ENCODE results near the gene LRRFIP1.

The LRRFIP1 gene

GRCh38 chr2:237701859-237702390 is 74.5 kb downstream of the LRRFIP1 start:
- Mint-ChIP-seq H3K4me1 (peaks cover 75% of the 10 kb centered on the region), H3K4me3 (peak overlapping the region; percentile 23), H3K27me3 (ENCODE audit: low read depth, poor library complexity) (peaks cover 5% of the 10 kb centered on the region), H3K9me3 (no peaks in the 10 kb centered on the region), H3K27ac (no peak overlapping the region), H3K36me3 (ENCODE audit: low read depth) (peaks cover 11% of the 10 kb centered on the region)
- TF ChIP-seq, protein P1, sequence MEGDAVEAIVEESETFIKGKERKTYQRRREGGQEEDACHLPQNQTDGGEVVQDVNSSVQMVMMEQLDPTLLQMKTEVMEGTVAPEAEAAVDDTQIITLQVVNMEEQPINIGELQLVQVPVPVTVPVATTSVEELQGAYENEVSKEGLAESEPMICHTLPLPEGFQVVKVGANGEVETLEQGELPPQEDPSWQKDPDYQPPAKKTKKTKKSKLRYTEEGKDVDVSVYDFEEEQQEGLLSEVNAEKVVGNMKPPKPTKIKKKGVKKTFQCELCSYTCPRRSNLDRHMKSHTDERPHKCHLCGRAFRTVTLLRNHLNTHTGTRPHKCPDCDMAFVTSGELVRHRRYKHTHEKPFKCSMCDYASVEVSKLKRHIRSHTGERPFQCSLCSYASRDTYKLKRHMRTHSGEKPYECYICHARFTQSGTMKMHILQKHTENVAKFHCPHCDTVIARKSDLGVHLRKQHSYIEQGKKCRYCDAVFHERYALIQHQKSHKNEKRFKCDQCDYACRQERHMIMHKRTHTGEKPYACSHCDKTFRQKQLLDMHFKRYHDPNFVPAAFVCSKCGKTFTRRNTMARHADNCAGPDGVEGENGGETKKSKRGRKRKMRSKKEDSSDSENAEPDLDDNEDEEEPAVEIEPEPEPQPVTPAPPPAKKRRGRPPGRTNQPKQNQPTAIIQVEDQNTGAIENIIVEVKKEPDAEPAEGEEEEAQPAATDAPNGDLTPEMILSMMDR (IDR thresholded peaks at IDR 0.05), result no peak
- DNase-seq, result no peak

DNA sequence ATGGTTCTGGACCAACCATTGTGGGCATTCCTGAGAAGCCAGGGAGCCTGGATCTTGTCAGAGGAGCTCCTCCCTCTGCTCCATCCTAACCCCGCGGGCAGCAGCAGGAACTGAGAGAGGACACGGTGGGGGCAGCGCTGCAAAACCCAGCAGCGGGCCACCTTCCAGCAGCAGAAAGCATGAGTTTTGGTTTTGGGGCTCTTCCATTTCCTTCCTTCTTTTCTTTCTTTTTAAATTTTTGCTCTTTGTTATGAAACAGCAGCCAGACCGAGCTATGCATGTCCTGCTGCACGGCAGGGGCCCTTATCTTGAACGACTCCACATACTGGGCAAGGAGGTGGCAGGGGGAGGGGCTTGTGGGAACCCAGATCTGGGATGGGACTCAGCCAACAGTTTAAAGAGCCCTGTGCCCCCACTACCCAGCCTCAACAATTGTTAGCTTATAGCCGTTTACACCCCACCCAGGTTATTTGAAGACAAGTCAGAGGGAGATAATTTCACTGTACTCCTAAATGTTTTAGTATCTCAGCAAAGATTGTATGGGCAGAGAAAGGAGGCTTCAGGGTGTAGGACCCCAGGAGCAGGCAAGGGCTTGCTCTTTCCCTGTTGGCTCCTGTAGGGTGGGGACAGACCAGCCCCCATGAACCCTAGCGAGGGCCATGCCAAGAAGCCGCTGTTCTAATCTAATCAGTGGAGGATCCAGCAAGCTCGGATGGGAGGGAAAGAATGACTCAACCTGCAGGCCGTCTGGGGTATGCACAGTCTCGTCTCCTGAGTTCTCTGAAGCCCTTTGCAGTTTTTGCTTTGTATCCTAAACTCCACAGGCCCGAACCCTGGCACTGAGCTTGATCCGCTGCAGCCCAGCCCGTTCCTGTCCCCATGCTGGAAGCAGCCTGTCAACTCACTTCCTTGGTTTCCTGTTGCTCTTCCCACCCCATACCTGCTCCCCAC is 75.3 kb downstream of the LRRFIP1 start:
- H3K4me3 Mint-ChIP-seq, result peak overlapping the region; percentile 58
- peaks cover 67% of the 10 kb centered on the region for H3K4me1 Mint-ChIP-seq
- peaks cover 11% of the 10 kb centered on the region for H3K36me3 Mint-ChIP-seq (ENCODE audit: low read depth)
- DNase-seq, result peak; percentile 37
- TF ChIP-seq, protein P1 (IDR thresholded peaks at IDR 0.05), result no peak
- H3K27ac Mint-ChIP-seq, result no peak overlapping the region
- peaks cover 4% of the 10 kb centered on the region for H3K27me3 Mint-ChIP-seq (ENCODE audit: low read depth, poor library complexity)
- H3K9me3 Mint-ChIP-seq, result no peaks in the 10 kb centered on the region

GRCh38 chr2:237704501-237705434 is 77.4 kb downstream of the LRRFIP1 start:
- DNase-seq, result no peak
- Mint-ChIP-seq H3K27me3 (ENCODE audit: low read depth, poor library complexity) (peaks cover 4% of the 10 kb centered on the region), H3K9me3 (no peaks in the 10 kb centered on the region), H3K4me3 (no peak overlapping the region), H3K36me3 (ENCODE audit: low read depth) (peaks cover 11% of the 10 kb centered on the region), H3K4me1 (peaks cover 62% of the 10 kb centered on the region), H3K27ac (no peak overlapping the region)
- TF ChIP-seq, protein P1 (IDR thresholded peaks at IDR 0.05), result no peak

- no peaks in the 10 kb centered on the region for H3K9me3 Mint-ChIP-seq
- no peak for DNase-seq
- H3K36me3 Mint-ChIP-seq (ENCODE audit: low read depth), result peaks cover 15% of the 10 kb centered on the region
- peaks cover 51% of the 10 kb centered on the region for H3K4me1 Mint-ChIP-seq
- no peak overlapping the region for H3K4me3 Mint-ChIP-seq
- H3K27ac Mint-ChIP-seq, result no peak overlapping the region
- TF ChIP-seq, protein P1 (IDR thresholded peaks at IDR 0.05), result no peak
- peaks cover 4% of the 10 kb centered on the region for H3K27me3 Mint-ChIP-seq (ENCODE audit: low read depth, poor library complexity)
Observed at GRCh38 chr2:237706257-237706656, 78.9 kb downstream of the LRRFIP1 start.

DNA sequence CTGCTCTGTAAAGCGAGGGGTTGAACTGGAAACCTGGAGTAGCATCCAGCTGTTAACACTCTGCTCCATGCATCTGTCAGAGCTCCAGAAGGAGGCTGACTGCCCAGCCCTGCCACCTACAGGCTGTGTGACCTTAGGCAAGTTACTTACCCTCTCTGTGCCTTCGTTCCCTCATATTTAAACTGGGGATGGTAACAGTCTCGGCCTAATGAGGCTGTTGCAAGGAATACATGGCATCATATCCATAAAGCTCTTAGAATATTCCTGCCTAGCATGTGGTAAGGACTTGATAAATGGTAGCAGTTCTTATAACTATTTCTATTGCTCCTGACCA is 80.6 kb downstream of the LRRFIP1 start:
- Mint-ChIP-seq H3K9me3 (no peaks in the 10 kb centered on the region), H3K27me3 (ENCODE audit: low read depth, poor library complexity) (peaks cover 4% of the 10 kb centered on the region), H3K36me3 (ENCODE audit: low read depth) (peaks cover 19% of the 10 kb centered on the region), H3K4me3 (no peak overlapping the region), H3K4me1 (peaks cover 51% of the 10 kb centered on the region), H3K27ac (no peak overlapping the region)
- TF ChIP-seq, protein P1 (IDR thresholded peaks at IDR 0.05), result no peak
- no peak for DNase-seq

Measured in nephron progenitor cell (in vitro differentiated cells).